Measurements from ENCODE around the gene DYRK1B. TPM values are rescaled to one million over a fixed set of nuclear protein-coding genes. Genes with fewer than 3 reads are reported as not detected.

DYRK1B gene
- total RNA-seq, 2 experiments from 2014 or later: 3.0 to 9.2 TPM

DNA sequence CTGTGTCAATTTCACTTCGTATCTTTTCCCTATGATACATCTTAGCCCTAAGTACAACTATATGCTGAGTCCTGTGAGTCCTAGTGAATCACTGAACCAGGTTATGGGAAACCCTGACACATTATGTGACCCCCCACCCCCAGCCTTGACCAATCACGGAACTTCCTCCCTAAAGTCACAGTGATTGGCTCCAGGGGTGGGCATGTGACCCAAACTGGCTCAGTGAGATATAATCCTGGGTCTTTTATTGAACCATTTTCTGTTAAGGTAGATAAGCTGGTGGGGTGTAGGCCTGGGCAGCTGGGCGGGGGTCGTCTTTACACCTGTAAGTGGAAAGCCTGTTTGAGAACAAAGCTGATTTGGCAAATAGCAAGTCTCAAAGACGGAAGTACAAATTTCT is 32.0 kb upstream of the DYRK1B start:
- no peak for DNase-seq (ENCODE audit: low spot score)
- POLR2A ChIA-PET: no interaction called here
- Histone ChIP-seq H4K20me1 (ENCODE audit: insufficient read depth, low read length) (no peaks in the 10 kb centered on the region), H3K9me2 (ENCODE audit: insufficient read depth, low read length) (no peaks in the 10 kb centered on the region), H3K79me2 (ENCODE audit: insufficient read depth, low read depth, low read length) (no peaks in the 10 kb centered on the region), H2AFZ (ENCODE audit: low read length) (peak overlapping the region; percentile 50), H3K27ac (ENCODE audit: low read depth, low read length, poor library complexity, severe bottlenecking) (no peak overlapping the region), H3K4me2 (ENCODE audit: low read length) (no peak overlapping the region), H3K36me3 (ENCODE audit: insufficient read depth, low read length) (no peaks in the 10 kb centered on the region), H3K4me3 (ENCODE audit: low read depth, low read length, poor library complexity, severe bottlenecking) (no peak overlapping the region), H3K4me1 (ENCODE audit: insufficient read depth, low read length, poor library complexity, severe bottlenecking) (no peaks in the 10 kb centered on the region), H3K9me3 (ENCODE audit: low read length) (no peaks in the 10 kb centered on the region)
- intact Hi-C loops (cut with micrococcal nuclease; ENCODE audit: unreplicated experiment): no loop called here
- no peak for TF ChIP-seq EZH2phosphoT487 (IDR thresholded peaks at IDR 0.05; ENCODE audit: borderline replicate concordance, low read depth, low read length)
- TF ChIP-seq, protein P1, sequence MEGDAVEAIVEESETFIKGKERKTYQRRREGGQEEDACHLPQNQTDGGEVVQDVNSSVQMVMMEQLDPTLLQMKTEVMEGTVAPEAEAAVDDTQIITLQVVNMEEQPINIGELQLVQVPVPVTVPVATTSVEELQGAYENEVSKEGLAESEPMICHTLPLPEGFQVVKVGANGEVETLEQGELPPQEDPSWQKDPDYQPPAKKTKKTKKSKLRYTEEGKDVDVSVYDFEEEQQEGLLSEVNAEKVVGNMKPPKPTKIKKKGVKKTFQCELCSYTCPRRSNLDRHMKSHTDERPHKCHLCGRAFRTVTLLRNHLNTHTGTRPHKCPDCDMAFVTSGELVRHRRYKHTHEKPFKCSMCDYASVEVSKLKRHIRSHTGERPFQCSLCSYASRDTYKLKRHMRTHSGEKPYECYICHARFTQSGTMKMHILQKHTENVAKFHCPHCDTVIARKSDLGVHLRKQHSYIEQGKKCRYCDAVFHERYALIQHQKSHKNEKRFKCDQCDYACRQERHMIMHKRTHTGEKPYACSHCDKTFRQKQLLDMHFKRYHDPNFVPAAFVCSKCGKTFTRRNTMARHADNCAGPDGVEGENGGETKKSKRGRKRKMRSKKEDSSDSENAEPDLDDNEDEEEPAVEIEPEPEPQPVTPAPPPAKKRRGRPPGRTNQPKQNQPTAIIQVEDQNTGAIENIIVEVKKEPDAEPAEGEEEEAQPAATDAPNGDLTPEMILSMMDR (conservative IDR thresholded peaks at IDR 0.05; ENCODE audit: low read length): no peak
- no TSS peak for BruUV-seq (replicated peaks)
- CTCF ChIA-PET (ENCODE audit: unreplicated experiment): no interaction called here

DNA sequence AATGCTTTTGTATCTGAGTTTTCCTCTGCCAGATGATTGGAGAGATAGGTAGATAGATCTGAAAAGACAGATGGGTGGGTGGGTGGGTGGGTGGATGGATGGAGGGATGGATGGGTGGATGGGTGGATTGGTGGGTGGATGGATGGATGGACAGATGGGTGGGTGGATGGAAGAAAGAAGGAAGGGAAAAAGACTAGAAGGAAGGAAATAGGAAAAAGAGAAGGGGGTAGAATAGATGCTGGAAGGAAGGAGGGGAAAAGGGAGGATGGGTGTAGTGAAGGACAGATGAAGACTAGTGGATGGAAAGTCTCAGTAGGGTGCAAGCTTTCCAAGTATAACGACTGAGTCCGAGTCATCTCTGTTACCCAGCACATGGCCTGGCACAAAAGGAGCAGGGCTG is 31.2 kb upstream of the DYRK1B start:
- no peak overlapping the region for H3K4me3 ChIP-seq (ENCODE audit: low read depth, low read length, poor library complexity, severe bottlenecking)
- ChIA-PET CTCF (ENCODE audit: unreplicated experiment) (no interaction called here), POLR2A (no interaction called here)
- H3K9me2 ChIP-seq (ENCODE audit: insufficient read depth, low read length): no peaks in the 10 kb centered on the region
- no peak for TF ChIP-seq EZH2phosphoT487 (IDR thresholded peaks at IDR 0.05; ENCODE audit: borderline replicate concordance, low read depth, low read length)
- no peak overlapping the region for H3K27ac ChIP-seq (ENCODE audit: low read depth, low read length, poor library complexity, severe bottlenecking)
- no peaks in the 10 kb centered on the region for H3K9me3 ChIP-seq (ENCODE audit: low read length)
- no peaks in the 10 kb centered on the region for H3K4me1 ChIP-seq (ENCODE audit: insufficient read depth, low read length, poor library complexity, severe bottlenecking)
- BruUV-seq (replicated peaks): no TSS peak
- no peak for DNase-seq (ENCODE audit: low spot score)
- H3K36me3 ChIP-seq (ENCODE audit: insufficient read depth, low read length): no peaks in the 10 kb centered on the region
- H4K20me1 ChIP-seq (ENCODE audit: insufficient read depth, low read length): no peaks in the 10 kb centered on the region
- no peak overlapping the region for H2AFZ ChIP-seq (ENCODE audit: low read length)
- intact Hi-C loops (cut with micrococcal nuclease; ENCODE audit: unreplicated experiment): no loop called here
- H3K79me2 ChIP-seq (ENCODE audit: insufficient read depth, low read depth, low read length): no peaks in the 10 kb centered on the region
- H3K4me2 ChIP-seq (ENCODE audit: low read length): no peak overlapping the region

DNA sequence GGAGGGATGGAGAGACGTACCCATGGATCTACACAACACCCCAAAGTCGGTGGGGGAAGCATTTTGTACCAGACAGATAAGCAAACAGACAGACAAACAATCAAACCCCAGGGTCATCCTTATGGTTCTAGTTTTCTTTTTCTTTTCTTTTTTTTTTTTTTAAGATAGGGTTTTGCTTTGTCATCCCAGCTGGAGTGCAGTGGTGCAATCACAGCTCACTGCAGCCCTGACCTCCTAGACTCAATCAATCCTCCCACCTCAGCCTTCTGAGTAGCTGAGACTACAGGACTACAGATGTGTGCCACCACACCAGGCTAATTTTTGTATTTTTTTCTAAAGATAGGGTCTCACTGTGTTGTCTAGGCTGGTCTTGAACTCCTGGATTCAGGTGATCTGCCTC is 30.2 kb upstream of the DYRK1B start:
- no peaks in the 10 kb centered on the region for H3K9me2 ChIP-seq (ENCODE audit: insufficient read depth, low read length)
- ChIA-PET CTCF (ENCODE audit: unreplicated experiment) (no interaction called here), POLR2A (no interaction called here)
- H3K4me3 ChIP-seq (ENCODE audit: low read depth, low read length, poor library complexity, severe bottlenecking): no peak overlapping the region
- DNase-seq (ENCODE audit: low spot score): no peak
- BruUV-seq (replicated peaks): no TSS peak
- H3K79me2 ChIP-seq (ENCODE audit: insufficient read depth, low read depth, low read length): no peaks in the 10 kb centered on the region
- intact Hi-C loops (cut with micrococcal nuclease; ENCODE audit: unreplicated experiment): no loop called here
- no peak overlapping the region for H2AFZ ChIP-seq (ENCODE audit: low read length)
- H3K36me3 ChIP-seq (ENCODE audit: insufficient read depth, low read length): no peaks in the 10 kb centered on the region
- H3K9me3 ChIP-seq (ENCODE audit: low read length): no peaks in the 10 kb centered on the region
- no peak for TF ChIP-seq EZH2phosphoT487 (IDR thresholded peaks at IDR 0.05; ENCODE audit: borderline replicate concordance, low read depth, low read length)
- TF ChIP-seq, protein P1 (conservative IDR thresholded peaks at IDR 0.05; ENCODE audit: low read length): no peak
- no peaks in the 10 kb centered on the region for H3K4me1 ChIP-seq (ENCODE audit: insufficient read depth, low read length, poor library complexity, severe bottlenecking)
- H3K27ac ChIP-seq (ENCODE audit: low read depth, low read length, poor library complexity, severe bottlenecking): no peak overlapping the region
- H3K4me2 ChIP-seq (ENCODE audit: low read length): no peak overlapping the region
- no peaks in the 10 kb centered on the region for H4K20me1 ChIP-seq (ENCODE audit: insufficient read depth, low read length)

Data from OCI-LY7 (cell line).